ENCODE results near the gene GDF15. TPM values are rescaled to one million over a fixed set of nuclear protein-coding genes. Genes with fewer than 3 reads are reported as not detected.
A peak's percentile ranks its signal among the peaks of the same experiment; 100 is the strongest.

The GDF15 gene
- 355 TPM for polyA plus RNA-seq (2013, experiment 1 of 2)
- 348 TPM for polyA plus RNA-seq (2013, experiment 2 of 2)

- Histone ChIP-seq H3K4ac (ENCODE audit: low read depth in 1 of 2, low read length in 2 of 2) (peak within 1 kb of the TSS; percentile 57 to 86), H2AK5ac (ENCODE audit: low read length, severe bottlenecking) (peak within 1 kb of the TSS; percentile 89), H2BK120ac (ENCODE audit: low read depth, low read length) (peak within 1 kb of the TSS; percentile 39), H3K23ac (ENCODE audit: low read length in 2 of 2) (peak within 1 kb of the TSS in 1 of 2 experiments; percentile 85), H3K4me3 (ENCODE audit: insufficient read depth in 1 of 2, low read depth in 1 of 2, low read length in 2 of 2) (peak within 1 kb of the TSS; percentile 56 to 78), H3K4me1 (ENCODE audit: control insufficient read depth, insufficient read depth, low read depth, low read length) (peaks cover 39% of the 10 kb centered on the region), H3K79me1 (replicated peaks; ENCODE audit: low read length, poor library complexity, severe bottlenecking) (no peaks in the 10 kb centered on the region), H4K8ac (ENCODE audit: low read length) (peak within 1 kb of the TSS; percentile 72), H3K14ac (ENCODE audit: low read length in 2 of 2) (peak within 1 kb of the TSS in 1 of 2 experiments; percentile 89), H2AFZ (ENCODE audit: low read depth, low read length) (peak within 1 kb of the TSS; percentile 36), H3K18ac (ENCODE audit: low read depth in 1 of 2, low read length in 2 of 2) (peak within 1 kb of the TSS; percentile 82 to 90), H3K9me3 (ENCODE audit: control insufficient read depth, low read length) (no peaks in the 10 kb centered on the region), H3K4me2 (ENCODE audit: low read length, poor library complexity, severe bottlenecking) (peak within 1 kb of the TSS; percentile 51), H3K27me3 (ENCODE audit: control insufficient read depth in 1 of 2, insufficient read depth in 1 of 2, low read length in 2 of 2) (no peaks in the 10 kb centered on the region), H4K91ac (ENCODE audit: low read length) (peak within 1 kb of the TSS; percentile 90), H2BK12ac (ENCODE audit: low read length in 2 of 2) (peak within 1 kb of the TSS; percentile 90 to 97), H2BK5ac (ENCODE audit: low read depth, low read length, poor library complexity, severe bottlenecking) (peak within 1 kb of the TSS; percentile 60), H2BK15ac (ENCODE audit: low read depth, poor library complexity, severe bottlenecking) (peak within 1 kb of the TSS; percentile 97), H3K36me3 (ENCODE audit: control insufficient read depth in 1 of 2, insufficient read depth in 2 of 2, low read depth in 1 of 2, low read length in 2 of 2) (peaks cover 16 to 40% of the 10 kb centered on the region in 2 experiments), H3K27ac (ENCODE audit: low read length, poor library complexity, severe bottlenecking) (peak within 1 kb of the TSS; percentile 81), H3K9ac (ENCODE audit: low read length) (peak within 1 kb of the TSS; percentile 91)
- DNase-seq: peak; percentile 91
- 74% methylated on average over 32 of the region's 33 CpGs for WGBS
Measured at GRCh38 chr19:18385675-18386542, at the start of gene GDF15. GDF15 (plus strand) TSS chr19:18386158; CDS start chr19:18386190, 32 bp downstream.

GRCh38 chr19:18338541-18338940 is 47.4 kb upstream of the GDF15 start:
- Histone ChIP-seq H4K8ac (ENCODE audit: low read length) (no peak overlapping the region), H4K91ac (ENCODE audit: low read length) (no peak overlapping the region), H3K4me3 (ENCODE audit: insufficient read depth in 1 of 2, low read depth in 1 of 2, low read length in 2 of 2) (no peak overlapping the region), H3K27me3 (ENCODE audit: control insufficient read depth in 1 of 2, insufficient read depth in 1 of 2, low read length in 2 of 2) (peaks cover 0 to 2% of the 10 kb centered on the region in 2 experiments), H2AK5ac (ENCODE audit: low read length, severe bottlenecking) (no peak overlapping the region), H3K9ac (ENCODE audit: low read length) (no peak overlapping the region), H2BK15ac (ENCODE audit: low read depth, poor library complexity, severe bottlenecking) (no peak overlapping the region), H2BK5ac (ENCODE audit: low read depth, low read length, poor library complexity, severe bottlenecking) (no peak overlapping the region), H3K23ac (ENCODE audit: low read length in 2 of 2) (no peak overlapping the region), H3K18ac (ENCODE audit: low read depth in 1 of 2, low read length in 2 of 2) (no peak overlapping the region), H3K4ac (ENCODE audit: low read depth in 1 of 2, low read length in 2 of 2) (no peak overlapping the region), H2AFZ (ENCODE audit: low read depth, low read length) (no peak overlapping the region), H3K9me3 (ENCODE audit: control insufficient read depth, low read length) (no peaks in the 10 kb centered on the region), H2BK12ac (ENCODE audit: low read length in 2 of 2) (no peak overlapping the region), H2BK120ac (ENCODE audit: low read depth, low read length) (no peak overlapping the region), H3K14ac (ENCODE audit: low read length in 2 of 2) (no peak overlapping the region), H3K36me3 (ENCODE audit: control insufficient read depth in 1 of 2, insufficient read depth in 2 of 2, low read depth in 1 of 2, low read length in 2 of 2) (peaks cover 13 to 16% of the 10 kb centered on the region in 2 experiments), H3K27ac (ENCODE audit: low read length, poor library complexity, severe bottlenecking) (no peak overlapping the region), H3K79me1 (replicated peaks; ENCODE audit: low read length, poor library complexity, severe bottlenecking) (peaks cover 22% of the 10 kb centered on the region), H3K4me1 (ENCODE audit: control insufficient read depth, insufficient read depth, low read depth, low read length) (peaks cover 22% of the 10 kb centered on the region), H3K4me2 (ENCODE audit: low read length, poor library complexity, severe bottlenecking) (no peak overlapping the region)
- DNase-seq: no peak
- 90% methylated on average over 7 of the region's 9 CpGs for WGBS

GRCh38 chr19:18339723-18340122 is 46.2 kb upstream of the GDF15 start:
- Histone ChIP-seq H3K9ac (ENCODE audit: low read length) (peak overlapping the region; percentile 87), H3K23ac (ENCODE audit: low read length in 2 of 2) (no peak overlapping the region), H3K27me3 (ENCODE audit: control insufficient read depth in 1 of 2, insufficient read depth in 1 of 2, low read length in 2 of 2) (peaks cover 0 to 2% of the 10 kb centered on the region in 2 experiments), H3K4me1 (ENCODE audit: control insufficient read depth, insufficient read depth, low read depth, low read length) (peaks cover 22% of the 10 kb centered on the region), H4K91ac (ENCODE audit: low read length) (no peak overlapping the region), H2AFZ (ENCODE audit: low read depth, low read length) (no peak overlapping the region), H3K18ac (ENCODE audit: low read depth in 1 of 2, low read length in 2 of 2) (peak overlapping the region; percentile 11 to 84), H2BK120ac (ENCODE audit: low read depth, low read length) (no peak overlapping the region), H3K79me1 (replicated peaks; ENCODE audit: low read length, poor library complexity, severe bottlenecking) (peaks cover 27% of the 10 kb centered on the region), H2AK5ac (ENCODE audit: low read length, severe bottlenecking) (peak overlapping the region; percentile 79), H2BK12ac (ENCODE audit: low read length in 2 of 2) (peak overlapping the region in 1 of 2 experiments; percentile 7), H4K8ac (ENCODE audit: low read length) (no peak overlapping the region), H3K9me3 (ENCODE audit: control insufficient read depth, low read length) (no peaks in the 10 kb centered on the region), H3K27ac (ENCODE audit: low read length, poor library complexity, severe bottlenecking) (no peak overlapping the region), H3K14ac (ENCODE audit: low read length in 2 of 2) (peak overlapping the region in 1 of 2 experiments; percentile 5), H2BK15ac (ENCODE audit: low read depth, poor library complexity, severe bottlenecking) (peak overlapping the region; percentile 41), H3K4ac (ENCODE audit: low read depth in 1 of 2, low read length in 2 of 2) (peak overlapping the region in 1 of 2 experiments; percentile 5), H3K4me3 (ENCODE audit: insufficient read depth in 1 of 2, low read depth in 1 of 2, low read length in 2 of 2) (peak overlapping the region in 1 of 2 experiments; percentile 85), H3K4me2 (ENCODE audit: low read length, poor library complexity, severe bottlenecking) (no peak overlapping the region), H3K36me3 (ENCODE audit: control insufficient read depth in 1 of 2, insufficient read depth in 2 of 2, low read depth in 1 of 2, low read length in 2 of 2) (peaks cover 20 to 23% of the 10 kb centered on the region in 2 experiments), H2BK5ac (ENCODE audit: low read depth, low read length, poor library complexity, severe bottlenecking) (no peak overlapping the region)
- peak; percentile 61 for DNase-seq
- 42% methylated on average over 6 of the region's 6 CpGs for WGBS

Data from mesenchymal stem cell (in vitro differentiated cells and primary cell).